Endothelial cell of umbilical vein (primary cell): ENCODE data around the gene PTPRD. TPM values are rescaled to one million over a fixed set of nuclear protein-coding genes. Genes with fewer than 3 reads are reported as not detected.

ENCODE experiments used
- BruUV-seq: library from RNA; stranded (reverse); fragments of 400-500 nt; replicated peaks from 2 replicates; lab custom pipeline; 2021; lab: Mats Ljungman, UMichigan
- CTCF ChIA-PET: fragments of 300-600, 350-600 bp; sonication (Branson Sonifier 250); formaldehyde crosslinking; loops from one replicate; lab custom pipeline; 2021; ENCODE audit warnings: antibody characterized with exemption, inconsistent platforms; lab: Charles Lee
- POLR2A ChIA-PET: fragments of 300-600, 350-600 bp; sonication (Branson Sonifier 250); formaldehyde crosslinking; loops from one replicate; lab custom pipeline; 2021; ENCODE audit warnings: antibody characterized with exemption, inconsistent platforms; lab: Charles Lee
- DNase-seq: peaks from one replicate; pipeline ENCODE4 v3.0.0-alpha.2; 2011; ENCODE audit warnings: low read depth, low spot score
- FAIRE-seq: peaks from 2 replicates; lab custom pipeline; 2011; peaks lifted over from hg19 to GRCh38; lab: Jason Lieb, UNC
- H2AFZ ChIP-seq: 2 replicates; pipeline ENCODE4 v1.6.0; 2012; ENCODE audit warnings: low read depth, low read length, control low read depth, inconsistent platforms
- H3K27ac ChIP-seq: 2 replicates; pipeline ENCODE4 v1.5.1; 2011; ENCODE audit warnings: low read depth, mild to moderate bottlenecking, control low read depth, low read length, moderate library complexity; ENCODE audit not compliant: insufficient read depth
- H3K27me3 ChIP-seq, 2 experiments: 2 replicates each; pipeline versions ENCODE4 v1.6.0 to v1.6.1; 2011; ENCODE audit warnings: low read length in 2 of 2, mixed read lengths in 1 of 2; ENCODE audit not compliant: control insufficient read depth in 2 of 2, insufficient read depth in 2 of 2
- H3K36me3 ChIP-seq, 2 experiments: 2 replicates in 1 of 2; 3 replicates in 1 of 2; pipeline ENCODE4 v1.5.1; 2011; ENCODE audit warnings: low read length in 2 of 2, mild to moderate bottlenecking in 1 of 2, moderate library complexity in 1 of 2; ENCODE audit not compliant: control insufficient read depth in 2 of 2, insufficient read depth in 2 of 2; ENCODE audit errors: extremely low read depth in 1 of 2
- H3K4me1 ChIP-seq: 3 replicates; pipeline ENCODE4 v1.5.1; 2011; ENCODE audit warnings: mild to moderate bottlenecking, low read length; ENCODE audit not compliant: control insufficient read depth, insufficient read depth; ENCODE audit errors: extremely low read depth
- H3K4me2 ChIP-seq: 2 replicates; pipeline ENCODE4 v1.6.1; 2011; ENCODE audit warnings: low read length, control low read depth, mixed read lengths; ENCODE audit not compliant: insufficient read depth
- H3K4me3 ChIP-seq, 3 experiments: fragments of 200-600 bp in 1 of 3; sonication (generic), shearing (Covaris generic) in 1 of 3; replicated peaks in 1 of 3; 2 replicates each; pipeline ENCODE4 v1.5.1; 2011 to 2016; ENCODE audit warnings: control low read depth in 3 of 3, low read length in 3 of 3, mild to moderate bottlenecking in 2 of 3, inconsistent platforms in 1 of 3, low read depth in 1 of 3, moderate library complexity in 1 of 3; ENCODE audit not compliant: insufficient read depth in 1 of 3
- H3K79me2 ChIP-seq: 2 replicates; pipeline ENCODE4 v1.6.0; 2012; ENCODE audit warnings: low read length, inconsistent platforms; ENCODE audit not compliant: control insufficient read depth, insufficient read depth
- H3K9ac ChIP-seq: replicated peaks from 2 replicates; pipeline ENCODE3; 2011; ENCODE audit warnings: low read length, control low read depth; ENCODE audit not compliant: insufficient read depth; ENCODE audit errors: extremely low read depth
- H3K9me1 ChIP-seq: replicated peaks from 3 replicates; pipeline ENCODE4 v1.6.0; 2011; ENCODE audit warnings: mild to moderate bottlenecking, low read length; ENCODE audit not compliant: control insufficient read depth, insufficient read depth; ENCODE audit errors: extremely low read depth
- H3K9me3 ChIP-seq: replicated peaks from 2 replicates; pipeline ENCODE4 v1.5.1; 2012; ENCODE audit warnings: low read length, inconsistent platforms; ENCODE audit not compliant: control insufficient read depth, insufficient read depth
- H4K20me1 ChIP-seq: replicated peaks from 2 replicates; pipeline ENCODE3; 2011; ENCODE audit warnings: mild to moderate bottlenecking, low read length; ENCODE audit not compliant: control insufficient read depth, insufficient read depth; ENCODE audit errors: extremely low read depth
- CTCF ChIP-seq, 2 donors: IDR thresholded peaks; 1 replicate in 1 of 2; 2 replicates in 1 of 2; pipeline ENCODE4 v1.5.1; 2011; ENCODE audit warnings: low read length in 2 of 2, mild to moderate bottlenecking in 2 of 2, moderate library complexity in 2 of 2, control low read depth in 1 of 2, inconsistent platforms in 1 of 2, low read depth in 1 of 2; ENCODE audit not compliant: insufficient read depth in 1 of 2; ENCODE audit errors: extremely low read depth in 1 of 2
- EZH2 ChIP-seq: IDR thresholded peaks from 2 replicates; pipeline ENCODE4 v1.6.1; 2012; ENCODE audit warnings: borderline replicate concordance, low read depth, mild to moderate bottlenecking, moderate library complexity, low read length, inconsistent platforms; ENCODE audit not compliant: severe bottlenecking
- FOS ChIP-seq: IDR thresholded peaks from 2 replicates; pipeline ENCODE4 v1.6.1; 2011; ENCODE audit warnings: mild to moderate bottlenecking, low read length, moderate library complexity, borderline replicate concordance; ENCODE audit not compliant: insufficient read depth
- GATA2 ChIP-seq: IDR thresholded peaks from 2 replicates; pipeline ENCODE4 v1.7.0; 2011; ENCODE audit warnings: low read depth, mild to moderate bottlenecking, moderate library complexity, mixed read lengths, low read length; ENCODE audit not compliant: insufficient read length, insufficient read depth
- JUN ChIP-seq: IDR thresholded peaks from 2 replicates; pipeline ENCODE4 v1.6.1; 2011; ENCODE audit warnings: borderline replicate concordance, low read depth; ENCODE audit not compliant: insufficient read length, insufficient read depth
- MAX ChIP-seq: IDR thresholded peaks from 2 replicates; pipeline ENCODE4 v1.6.1; 2011; ENCODE audit not compliant: insufficient read depth, insufficient read length
- MYC ChIP-seq: IDR thresholded peaks from one replicate; pipeline ENCODE4 v1.6.1; 2011; ENCODE audit warnings: mild to moderate bottlenecking, low read depth, low read length
- POLR2A ChIP-seq: IDR thresholded peaks from 2 replicates; pipeline ENCODE4 v1.6.1; 2012; ENCODE audit warnings: low read depth, mild to moderate bottlenecking, control low read depth, low read length
- POLR2AphosphoS5 ChIP-seq: IDR thresholded peaks from 2 replicates; pipeline ENCODE4 v1.6.1; 2012; ENCODE audit warnings: low read depth, mild to moderate bottlenecking, control low read depth, low read length, moderate library complexity; ENCODE audit not compliant: insufficient read depth
- dilution Hi-C: fragments of 300-500 bp; cut with MboI; formaldehyde crosslinking; loops from one replicate; pipeline ENCODE4 v1.15.0; 2019; ENCODE audit warnings: low sequenced_read_pairs; ENCODE audit not compliant: extremely low pct_ligation_motif_present
- intact Hi-C: fragments of 100-400 bp; cut with micrococcal nuclease; formaldehyde crosslinking; loops from one replicate; pipeline ENCODE4 v1.10.0; 2022
- polyA plus RNA-seq, 4 experiments: library from polyadenylated mRNA; depleted of rRNA in 3 of 4; stranded (reverse) in 3 of 4; unstranded in 1 of 4; fragments of >200 nt; gene quantifications; 2 replicates each; pipeline versions ENCODE4 v1.2.1 to v1.2.3, GENCODE V29; 2011 to 2012; ENCODE audit warnings: missing spikeins in 1 of 4
- total RNA-seq: library from RNA; stranded (reverse); gene quantifications from 2 replicates; pipeline ENCODE4 v1.2.3, GENCODE V29; 2021

PTPRD gene
- total and polyA plus RNA-seq, 2 donors (not counting 3 experiments of a cell fraction or from before 2014, with no cell fraction given): 5.5 to 5.7 TPM

GRCh38 chr9:8706998-8707397 lies 1905.8 kb downstream of the PTPRD start:
- DNase-seq: no peak
- intact Hi-C loops: no loop called here
- no peaks in the 10 kb centered on the region for H4K20me1 ChIP-seq
- ChIA-PET CTCF (interaction anchor here (1.1 to 1.2 kb wide), 2 partner anchors 10 to 1236 kb away, joined by 3 read pairs; no protein-coding TSS in a partner anchor), POLR2A (no interaction called here)
- H3K9me3 ChIP-seq: no peaks in the 10 kb centered on the region
- H3K27me3 ChIP-seq: no peaks in the 10 kb centered on the region
- no peaks in the 10 kb centered on the region for H3K79me2 ChIP-seq
- no peaks in the 10 kb centered on the region for H3K36me3 ChIP-seq
- no peak overlapping the region for H3K4me2 ChIP-seq
- no peak overlapping the region for H3K9ac ChIP-seq
- TF ChIP-seq JUN (no peak), CTCF (IDR thresholded peaks at IDR 0.05; ENCODE audit: extremely low read depth in 1 of 2, insufficient read depth in 1 of 2, low read depth in 1 of 2, low read length in 2 of 2) (no peak), MAX (no peak), POLR2AphosphoS5 (no peak), POLR2A (no peak), MYC (no peak), FOS (no peak), GATA2 (no peak), EZH2 (no peak)
- FAIRE-seq: no peak
- no peaks in the 10 kb centered on the region for H3K4me1 ChIP-seq
- no peak overlapping the region for H3K4me3 ChIP-seq
- dilution Hi-C loops: no loop called here
- BruUV-seq: no TSS peak
- H3K27ac ChIP-seq: no peak overlapping the region
- no peak overlapping the region for H2AFZ ChIP-seq
- no peaks in the 10 kb centered on the region for H3K9me1 ChIP-seq
